Cardiac muscle cell (in vitro differentiated cells and primary cell): Measurements from ENCODE around the gene BRD4. TPM values are rescaled to one million over a fixed set of nuclear protein-coding genes. Genes with fewer than 3 reads are reported as not detected.

Experiments
- DNase-seq, 2 donors: peaks; one replicate each; pipeline versions ENCODE4 v3.0.0 to v3.0.0-alpha.2; 2010 to 2017; ENCODE audit warnings: low read depth in 1 of 2, low spot score in 1 of 2
- H3K27ac ChIP-seq: fragments of 200-600 bp; sonication (generic); 2 replicates; pipeline ENCODE4 v1.5.1; 2016
- H3K27me3 ChIP-seq: fragments of 200-600 bp; sonication (generic); 2 replicates; pipeline ENCODE4 v1.6.0; 2016; ENCODE audit warnings: control low read depth
- H3K36me3 ChIP-seq: fragments of 200-600 bp; sonication (generic); 2 replicates; pipeline ENCODE4 v1.5.1; 2016; ENCODE audit warnings: control low read depth
- H3K4me1 ChIP-seq: fragments of 200-600 bp; sonication (generic); 2 replicates; pipeline ENCODE4 v1.8.1; 2017; ENCODE audit warnings: low read depth, mild to moderate bottlenecking, mixed run types
- H3K4me3 ChIP-seq: fragments of 200-600 bp; sonication (generic); 2 replicates; pipeline ENCODE4 v1.5.1; 2016; ENCODE audit warnings: mild to moderate bottlenecking
- H3K9me3 ChIP-seq: fragments of 200-600 bp; sonication (generic); 2 replicates; pipeline ENCODE4 v1.5.1; 2017; ENCODE audit warnings: low read depth, mild to moderate bottlenecking, control low read depth
- polyA plus RNA-seq: library from polyadenylated mRNA; unstranded; fragments of >200 nt; fragmentation: Nextera tagmentation; extraction: Ambion mirVana; gene quantifications from 2 replicates; pipeline ENCODE4 v1.2.1, GENCODE V29; 2016
- total RNA-seq: library from RNA; depleted of rRNA; stranded (reverse); fragments of >200 nt; gene quantifications from 2 replicates; pipeline ENCODE4 v1.2.3, GENCODE V29; 2016
- TF ChIP-seq, protein P1 (sequence below): IDR thresholded peaks from 2 replicates; pipeline ENCODE4 v1.5.1; 2012; ENCODE audit warnings: low read depth, mild to moderate bottlenecking, low read length

The BRD4 gene
- total and polyA plus RNA-seq, 2 experiments from 2014 or later = 42.5 to 86.1 TPM

DNA sequence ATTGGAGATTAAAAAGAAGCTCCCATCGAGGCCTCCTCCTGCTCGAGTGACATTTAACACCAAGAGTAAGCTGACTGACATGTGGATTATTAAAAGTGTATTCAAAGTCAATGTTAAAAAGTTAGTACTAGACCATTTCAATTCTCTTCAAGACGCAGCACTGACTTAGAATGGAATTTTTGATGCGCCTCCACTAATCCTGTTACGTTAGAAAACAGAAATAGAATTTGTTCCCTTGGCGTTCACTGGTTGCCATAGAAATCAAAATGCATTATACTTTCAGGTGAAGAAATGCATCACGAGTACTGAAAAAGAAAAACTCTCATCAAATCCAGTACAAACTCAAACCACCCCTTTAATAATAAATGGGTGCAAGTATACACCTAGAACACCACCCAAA is 42.2 kb downstream of the BRD4 start:
- H3K4me1 ChIP-seq = peaks cover 75% of the 10 kb centered on the region
- TF ChIP-seq, protein P1, sequence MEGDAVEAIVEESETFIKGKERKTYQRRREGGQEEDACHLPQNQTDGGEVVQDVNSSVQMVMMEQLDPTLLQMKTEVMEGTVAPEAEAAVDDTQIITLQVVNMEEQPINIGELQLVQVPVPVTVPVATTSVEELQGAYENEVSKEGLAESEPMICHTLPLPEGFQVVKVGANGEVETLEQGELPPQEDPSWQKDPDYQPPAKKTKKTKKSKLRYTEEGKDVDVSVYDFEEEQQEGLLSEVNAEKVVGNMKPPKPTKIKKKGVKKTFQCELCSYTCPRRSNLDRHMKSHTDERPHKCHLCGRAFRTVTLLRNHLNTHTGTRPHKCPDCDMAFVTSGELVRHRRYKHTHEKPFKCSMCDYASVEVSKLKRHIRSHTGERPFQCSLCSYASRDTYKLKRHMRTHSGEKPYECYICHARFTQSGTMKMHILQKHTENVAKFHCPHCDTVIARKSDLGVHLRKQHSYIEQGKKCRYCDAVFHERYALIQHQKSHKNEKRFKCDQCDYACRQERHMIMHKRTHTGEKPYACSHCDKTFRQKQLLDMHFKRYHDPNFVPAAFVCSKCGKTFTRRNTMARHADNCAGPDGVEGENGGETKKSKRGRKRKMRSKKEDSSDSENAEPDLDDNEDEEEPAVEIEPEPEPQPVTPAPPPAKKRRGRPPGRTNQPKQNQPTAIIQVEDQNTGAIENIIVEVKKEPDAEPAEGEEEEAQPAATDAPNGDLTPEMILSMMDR = no peak
- H3K9me3 ChIP-seq = no peaks in the 10 kb centered on the region
- no peak for DNase-seq
- no peak overlapping the region for H3K4me3 ChIP-seq
- H3K27me3 ChIP-seq = no peaks in the 10 kb centered on the region
- peak overlapping the region; percentile 10 for H3K27ac ChIP-seq
- no peaks in the 10 kb centered on the region for H3K36me3 ChIP-seq

DNA sequence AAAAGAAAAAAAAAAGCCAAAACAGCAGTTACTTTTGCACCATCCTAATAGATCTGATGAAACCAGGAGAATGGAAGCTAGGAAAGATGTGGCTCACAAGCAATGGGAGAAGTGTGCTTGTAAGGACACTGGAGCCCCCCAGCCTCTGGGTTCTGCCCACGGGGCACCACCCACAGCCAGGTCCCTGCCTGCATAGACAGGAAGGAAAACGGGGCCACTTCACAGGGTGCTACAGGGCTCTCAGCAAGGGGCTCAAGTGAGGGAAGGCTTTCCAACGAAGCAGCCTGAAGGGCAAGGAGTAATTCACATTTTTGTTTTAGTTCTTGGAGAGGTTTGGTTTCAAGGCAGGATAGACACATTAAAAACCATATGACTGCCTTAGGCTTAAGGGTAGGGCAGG is 42.7 kb downstream of the BRD4 start:
- Histone ChIP-seq H3K4me3 (no peak overlapping the region), H3K36me3 (no peaks in the 10 kb centered on the region), H3K9me3 (no peaks in the 10 kb centered on the region), H3K27me3 (no peaks in the 10 kb centered on the region), H3K27ac (peak overlapping the region; percentile 61), H3K4me1 (peaks cover 72% of the 10 kb centered on the region)
- TF ChIP-seq, protein P1 = no peak
- no peak for DNase-seq

DNA sequence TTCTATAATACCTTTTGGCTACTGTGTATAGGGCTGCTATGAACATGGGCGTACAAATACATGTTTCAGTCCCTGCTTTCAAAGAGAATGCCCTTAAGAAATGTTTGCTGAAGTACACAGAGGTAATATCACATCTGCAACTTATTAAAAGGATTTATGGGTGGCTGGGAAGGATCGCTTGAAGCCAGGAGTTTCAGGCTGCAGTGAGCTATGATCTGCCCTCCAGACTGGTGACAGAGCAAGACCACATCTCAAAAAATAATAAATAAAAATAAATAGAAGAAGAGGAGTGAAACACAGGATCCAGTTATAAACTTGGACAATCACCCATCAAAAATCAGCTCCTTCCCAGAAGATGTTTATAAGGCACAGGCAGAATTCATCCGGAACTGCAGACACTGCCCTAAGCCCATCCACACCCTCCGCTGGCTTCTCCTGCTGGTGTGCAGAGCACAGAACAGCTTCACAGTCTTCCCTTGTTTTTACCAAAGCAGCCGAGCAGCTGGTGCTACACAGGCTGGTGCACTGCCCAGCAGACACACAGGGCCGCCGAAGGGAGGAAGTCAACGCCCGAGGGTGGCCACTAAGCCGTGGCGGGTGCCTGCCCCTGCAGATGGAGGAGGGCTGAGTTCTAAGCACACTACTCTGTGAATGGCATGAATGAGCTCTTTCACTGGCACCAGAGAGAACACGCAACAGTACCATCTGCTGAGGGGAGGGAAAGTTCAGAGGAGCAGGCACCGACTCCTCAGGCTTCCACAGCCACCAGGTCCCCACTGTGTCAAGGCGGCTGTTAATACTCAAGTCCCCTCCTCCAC is 44.0 kb downstream of the BRD4 start:
- Histone ChIP-seq H3K27ac (peak overlapping the region; percentile 61), H3K9me3 (no peaks in the 10 kb centered on the region), H3K27me3 (no peaks in the 10 kb centered on the region), H3K36me3 (no peaks in the 10 kb centered on the region), H3K4me1 (peaks cover 72% of the 10 kb centered on the region), H3K4me3 (no peak overlapping the region)
- TF ChIP-seq, protein P1 = no peak
- no peak for DNase-seq

DNA sequence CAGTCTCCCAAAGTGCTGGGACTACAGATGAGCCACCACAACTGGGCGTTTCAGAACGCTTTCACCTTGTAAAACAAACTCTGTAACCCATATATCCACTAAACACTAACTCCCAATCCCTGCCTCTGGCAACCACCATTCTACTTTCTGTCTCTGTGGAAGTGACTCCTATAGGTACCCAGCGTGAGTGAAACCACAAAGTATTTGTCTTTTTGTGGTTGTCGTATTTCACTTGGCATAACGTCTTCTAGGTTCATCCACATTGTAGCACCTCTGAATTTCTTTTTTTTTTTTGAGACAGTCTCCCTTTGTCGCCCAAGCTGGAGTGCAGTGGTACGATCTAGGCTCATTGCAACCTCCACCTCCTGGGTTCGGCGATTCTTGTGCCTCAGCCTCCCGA is 44.8 kb downstream of the BRD4 start:
- Histone ChIP-seq H3K9me3 (no peaks in the 10 kb centered on the region), H3K4me1 (peaks cover 74% of the 10 kb centered on the region), H3K27me3 (no peaks in the 10 kb centered on the region), H3K4me3 (no peak overlapping the region), H3K36me3 (no peaks in the 10 kb centered on the region), H3K27ac (peak overlapping the region; percentile 24)
- TF ChIP-seq, protein P1 = no peak
- DNase-seq = no peak

DNA sequence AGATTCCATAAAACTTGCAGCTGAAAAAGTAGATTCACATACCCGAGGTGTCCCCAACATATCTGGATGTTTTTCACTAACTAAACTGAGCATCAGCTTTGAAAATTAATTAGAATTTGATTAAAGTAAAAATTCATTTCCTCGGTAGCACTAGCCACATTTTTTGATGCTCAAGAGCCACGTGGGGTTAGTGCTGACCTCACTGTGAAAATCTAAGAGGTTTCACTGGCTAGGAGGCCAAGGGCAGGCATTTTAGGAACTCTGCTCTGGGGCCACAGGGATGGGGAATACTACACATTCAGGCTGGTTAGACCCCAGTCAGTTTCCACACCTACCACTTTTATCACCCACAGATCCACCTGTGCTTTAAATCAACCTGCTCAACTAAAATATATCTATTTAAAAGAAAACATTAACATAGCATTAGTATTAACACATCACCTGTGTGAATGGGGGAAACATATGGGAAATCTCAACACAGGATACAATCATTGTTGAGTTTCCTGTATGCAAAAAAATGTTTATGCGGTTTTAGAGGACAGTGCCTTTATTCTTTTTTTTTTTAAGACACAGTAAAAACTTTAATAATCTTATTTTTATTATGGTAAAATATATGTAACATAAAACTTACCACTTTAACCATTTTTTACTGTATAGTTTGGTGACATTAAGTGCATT is 45.5 kb downstream of the BRD4 start:
- H3K4me1 ChIP-seq = peaks cover 73% of the 10 kb centered on the region
- peak overlapping the region; percentile 24 for H3K27ac ChIP-seq
- no peak overlapping the region for H3K4me3 ChIP-seq

More for the DNA sequence above, 45.5 kb downstream of the BRD4 start:
- H3K27me3 ChIP-seq = no peaks in the 10 kb centered on the region
- TF ChIP-seq, protein P1 = no peak
- H3K36me3 ChIP-seq = no peaks in the 10 kb centered on the region
- DNase-seq = no peak
- no peaks in the 10 kb centered on the region for H3K9me3 ChIP-seq
